ENCODE results near the gene MOK.

DNA sequence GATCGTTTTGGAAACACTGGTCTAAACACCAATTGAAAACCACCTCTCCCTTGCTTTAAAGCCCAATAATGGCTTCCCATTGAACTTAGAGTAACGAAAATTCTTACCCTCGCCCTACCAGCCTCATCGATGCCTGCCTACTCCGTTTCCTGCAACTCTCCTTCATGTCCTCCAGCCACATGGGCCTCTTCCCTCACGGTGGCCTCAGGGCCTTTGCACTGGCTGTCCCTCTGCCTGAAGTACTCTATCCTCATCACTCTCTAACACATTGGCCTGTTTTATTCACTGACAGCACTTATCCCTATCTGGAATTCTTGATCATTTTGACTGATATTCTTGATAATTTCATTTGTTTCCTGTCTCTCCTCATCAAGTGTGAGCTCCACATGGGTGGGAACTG lies 46.8 kb downstream of the MOK start:
- TF ChIP-seq, protein P1, sequence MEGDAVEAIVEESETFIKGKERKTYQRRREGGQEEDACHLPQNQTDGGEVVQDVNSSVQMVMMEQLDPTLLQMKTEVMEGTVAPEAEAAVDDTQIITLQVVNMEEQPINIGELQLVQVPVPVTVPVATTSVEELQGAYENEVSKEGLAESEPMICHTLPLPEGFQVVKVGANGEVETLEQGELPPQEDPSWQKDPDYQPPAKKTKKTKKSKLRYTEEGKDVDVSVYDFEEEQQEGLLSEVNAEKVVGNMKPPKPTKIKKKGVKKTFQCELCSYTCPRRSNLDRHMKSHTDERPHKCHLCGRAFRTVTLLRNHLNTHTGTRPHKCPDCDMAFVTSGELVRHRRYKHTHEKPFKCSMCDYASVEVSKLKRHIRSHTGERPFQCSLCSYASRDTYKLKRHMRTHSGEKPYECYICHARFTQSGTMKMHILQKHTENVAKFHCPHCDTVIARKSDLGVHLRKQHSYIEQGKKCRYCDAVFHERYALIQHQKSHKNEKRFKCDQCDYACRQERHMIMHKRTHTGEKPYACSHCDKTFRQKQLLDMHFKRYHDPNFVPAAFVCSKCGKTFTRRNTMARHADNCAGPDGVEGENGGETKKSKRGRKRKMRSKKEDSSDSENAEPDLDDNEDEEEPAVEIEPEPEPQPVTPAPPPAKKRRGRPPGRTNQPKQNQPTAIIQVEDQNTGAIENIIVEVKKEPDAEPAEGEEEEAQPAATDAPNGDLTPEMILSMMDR (IDR thresholded peaks at IDR 0.05; ENCODE audit: insufficient read depth, low read length, poor library complexity, severe bottlenecking): no peak
- TF ChIP-seq EZH2phosphoT487 (conservative IDR thresholded peaks at IDR 0.05; ENCODE audit: low read length): no peak

Measured in SU-DHL-6 (cell line).